GM21515 (cell line): ENCODE data around the gene ATXN7.

Experiments
- ATAC-seq: cut with Tn5 transposase; IDR thresholded peaks from one replicate; pipeline ENCODE4 v1.9.1; 2021; ENCODE audit not compliant: unreplicated experiment

The ATXN7 gene

GRCh38 chr3:63933459-63933858, 69.8 kb downstream of the ATXN7 start:
- ATAC-seq = peak; percentile 55

- ATAC-seq = no peak
Observed at GRCh38 chr3:63934041-63934866, 70.6 kb downstream of the ATXN7 start.

DNA sequence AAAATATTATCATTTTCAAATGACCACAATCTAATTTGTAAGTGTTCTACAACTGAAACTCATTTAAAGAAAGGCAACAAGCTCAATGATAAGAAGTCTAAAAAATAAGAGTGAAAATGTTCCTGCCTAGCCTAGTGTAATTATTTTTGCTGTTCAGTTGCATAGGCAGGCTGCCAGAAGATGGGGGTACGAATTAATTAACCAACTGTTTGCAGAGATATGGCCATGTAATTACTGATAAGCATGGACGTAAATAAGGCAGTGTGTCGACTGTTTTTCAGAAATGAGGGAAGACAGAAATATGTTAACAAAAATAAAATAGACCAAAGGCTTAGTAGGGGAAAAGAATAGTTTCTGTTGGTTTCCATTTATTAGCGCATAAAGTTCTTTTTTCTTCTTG, 73.3 kb downstream of the ATXN7 start:
- ATAC-seq = no peak

DNA sequence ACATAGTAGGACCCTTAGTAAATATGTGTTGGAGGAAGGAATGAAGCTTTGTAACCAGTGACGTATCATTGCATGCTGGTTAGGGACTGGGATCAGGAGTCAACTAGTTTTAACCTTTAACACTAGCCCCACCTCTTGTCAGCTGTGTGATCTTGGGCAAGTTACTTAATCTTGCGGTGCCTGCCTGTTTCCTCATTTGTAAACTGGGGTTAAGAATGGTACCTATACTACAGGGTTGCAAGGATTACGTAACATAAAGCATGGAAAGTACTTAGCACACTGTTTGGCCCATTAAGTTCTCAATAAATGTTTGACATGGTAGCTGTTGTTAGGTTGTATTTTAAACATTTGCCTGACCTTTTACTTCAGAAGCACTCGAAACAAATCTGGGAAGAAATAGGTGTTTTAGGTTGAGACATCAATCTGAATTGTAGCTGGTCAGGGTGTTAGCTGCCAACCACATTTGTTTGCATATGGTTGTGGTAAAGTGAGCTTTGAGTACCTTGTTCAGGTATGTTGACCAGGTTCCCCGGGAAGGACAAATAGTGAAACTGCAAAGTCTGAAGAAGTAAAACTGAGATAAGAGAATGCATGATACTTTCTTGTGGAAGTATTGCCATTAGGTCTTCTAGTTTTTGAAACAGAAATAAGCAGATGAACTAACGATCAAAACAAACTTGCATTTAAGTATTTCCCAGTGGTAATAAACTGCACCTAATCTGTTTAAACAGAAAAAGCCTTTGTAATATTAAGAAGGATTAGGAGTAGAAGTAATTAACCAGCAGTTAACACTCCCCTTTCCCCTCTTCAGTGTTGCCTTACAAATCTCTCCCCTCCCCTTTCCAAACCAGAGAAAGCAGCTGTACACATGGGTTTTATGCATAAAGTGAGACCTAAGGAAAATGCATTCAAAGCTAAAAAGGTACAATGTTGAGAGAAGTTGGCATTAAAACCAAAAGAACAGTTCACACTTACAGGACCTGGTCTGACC, 74.3 kb downstream of the ATXN7 start:
- peak; percentile 56 for ATAC-seq

GRCh38 chr3:63940389-63940757, 76.7 kb downstream of the ATXN7 start:
- ATAC-seq = no peak

DNA sequence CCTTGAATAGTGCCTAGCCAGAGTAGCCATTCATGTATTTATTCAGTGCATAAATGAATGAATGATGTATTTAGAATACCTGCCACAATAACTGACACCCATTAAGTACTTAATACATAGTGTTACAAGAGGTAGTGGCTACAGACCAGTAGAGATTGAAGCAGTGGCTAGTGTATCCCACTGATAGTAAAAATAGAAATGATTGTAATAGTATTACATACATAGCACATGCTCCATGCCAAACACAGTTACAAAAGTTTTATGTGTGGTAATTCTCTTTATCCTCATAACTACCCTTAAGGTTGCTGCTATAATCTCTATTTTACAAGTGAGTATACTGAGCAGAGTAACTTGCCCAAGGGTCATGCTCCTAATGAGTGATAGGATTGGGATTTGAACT, 78.9 kb downstream of the ATXN7 start:
- ATAC-seq = no peak

DNA sequence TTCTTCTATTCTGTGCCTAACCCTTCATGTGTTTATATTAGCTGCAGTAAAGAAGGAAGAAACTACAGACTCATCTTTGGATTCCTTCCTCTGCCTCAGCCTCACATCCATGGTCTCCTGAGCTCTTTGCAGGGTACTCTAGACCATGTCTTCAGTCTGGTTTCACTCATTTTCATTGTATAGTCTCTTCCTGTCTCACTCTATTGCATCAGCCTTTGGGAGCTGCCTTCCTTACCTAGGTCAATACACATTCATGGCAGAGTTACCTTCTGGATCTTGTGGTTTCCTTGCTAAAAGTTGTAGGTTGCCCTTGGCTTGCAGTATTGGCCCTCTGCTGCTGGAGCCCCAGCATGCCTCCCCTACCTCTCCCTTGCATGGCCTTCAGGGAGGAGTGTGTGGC, 80.0 kb downstream of the ATXN7 start:
- no peak for ATAC-seq

GRCh38 chr3:63945558-63946096, 82.0 kb downstream of the ATXN7 start:
- ATAC-seq = no peak

GRCh38 chr3:63946753-63947152, 83.1 kb downstream of the ATXN7 start:
- ATAC-seq = no peak

GRCh38 chr3:63947594-63947993, 83.9 kb downstream of the ATXN7 start:
- no peak for ATAC-seq

GRCh38 chr3:63949005-63949404, 85.3 kb downstream of the ATXN7 start:
- ATAC-seq = no peak

- ATAC-seq = no peak
Observed at GRCh38 chr3:63950698-63951097, 87.0 kb downstream of the ATXN7 start.

- peak; percentile 45 for ATAC-seq
Observed at GRCh38 chr3:63951492-63952247, 88.0 kb downstream of the ATXN7 start.

- ATAC-seq = no peak
Observed at GRCh38 chr3:63952248-63952594, 88.6 kb downstream of the ATXN7 start.

DNA sequence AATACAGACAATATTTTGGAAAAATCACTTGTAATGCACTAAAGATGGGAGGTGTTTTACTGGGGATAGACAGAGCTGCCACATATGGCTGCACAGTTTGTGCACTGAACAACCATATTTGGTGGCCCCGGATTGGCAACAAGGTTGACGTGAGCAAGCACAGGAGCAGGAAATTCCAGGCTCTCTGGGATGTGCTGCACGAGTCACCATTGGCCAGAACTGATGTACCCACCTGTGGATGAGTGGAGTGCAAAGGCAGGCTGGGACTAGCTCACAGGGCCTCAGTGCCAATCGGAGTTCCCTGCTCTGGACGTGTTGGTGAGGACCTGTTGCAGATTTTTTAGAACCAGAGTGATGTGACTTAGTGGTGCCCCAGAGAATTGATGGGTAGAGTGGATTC, 90.5 kb downstream of the ATXN7 start:
- ATAC-seq = no peak

DNA sequence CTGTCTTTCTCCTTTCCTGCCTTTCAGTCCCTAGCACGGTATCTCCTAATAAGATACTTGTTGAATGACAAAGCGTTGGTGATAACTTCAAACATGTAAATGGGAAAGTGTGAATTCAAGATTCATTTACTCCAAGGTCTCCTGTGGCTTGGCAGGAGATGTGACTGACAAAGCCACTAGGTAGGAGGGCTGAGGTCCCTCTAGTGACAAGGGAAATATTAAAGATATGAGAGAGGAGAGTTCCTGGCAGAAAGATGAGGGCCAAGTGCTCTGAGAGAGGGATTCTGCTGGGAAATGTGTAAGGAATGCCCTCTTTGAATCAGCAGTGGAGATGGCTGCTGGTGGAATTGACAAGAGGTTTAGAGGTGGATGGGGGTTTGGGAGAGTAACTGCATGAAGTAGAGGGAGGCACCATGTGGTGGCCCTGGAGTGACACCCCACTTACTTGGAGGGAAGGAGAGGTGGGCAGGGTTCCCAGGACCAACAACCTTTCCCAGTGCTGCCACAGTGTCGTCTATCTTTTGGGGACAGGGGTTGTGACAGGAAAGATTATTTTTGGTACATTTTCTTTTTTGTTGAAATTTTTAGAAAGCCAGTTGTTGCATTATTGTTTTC, 91.5 kb downstream of the ATXN7 start:
- ATAC-seq = no peak

DNA sequence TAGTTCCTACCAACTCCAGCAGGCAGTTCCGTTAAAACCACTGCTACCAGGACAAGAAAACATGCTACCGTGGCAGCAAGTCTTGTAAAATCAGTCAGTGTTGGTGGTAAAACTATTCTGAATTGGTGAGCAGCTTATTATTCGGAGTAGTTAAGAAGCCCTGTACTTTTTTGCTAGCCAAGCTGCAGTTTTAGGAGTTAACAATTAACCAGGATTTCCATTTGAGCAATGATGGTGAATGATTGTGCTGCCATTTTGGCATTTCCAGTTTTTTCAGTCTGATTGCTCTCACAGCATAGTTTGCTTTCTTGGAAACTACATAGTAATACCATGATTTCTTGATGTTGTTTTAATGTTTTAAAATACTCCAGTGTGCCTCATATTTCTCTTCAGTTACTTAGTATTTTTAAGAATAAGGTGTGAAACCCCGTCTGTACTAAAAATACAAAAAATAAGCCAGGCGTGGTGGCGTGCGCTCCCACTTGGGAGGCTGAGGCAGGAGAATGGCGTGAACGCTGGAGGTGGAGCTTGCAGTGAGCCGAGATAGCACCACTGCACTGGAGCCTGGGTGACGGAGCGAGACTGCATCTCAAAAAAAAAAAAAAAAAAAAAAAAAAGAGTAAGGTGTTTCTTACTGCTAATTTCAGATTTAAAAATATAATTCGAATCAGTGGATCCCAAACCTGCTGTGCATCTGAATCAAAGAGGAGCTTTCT, 92.3 kb downstream of the ATXN7 start:
- ATAC-seq = no peak

DNA sequence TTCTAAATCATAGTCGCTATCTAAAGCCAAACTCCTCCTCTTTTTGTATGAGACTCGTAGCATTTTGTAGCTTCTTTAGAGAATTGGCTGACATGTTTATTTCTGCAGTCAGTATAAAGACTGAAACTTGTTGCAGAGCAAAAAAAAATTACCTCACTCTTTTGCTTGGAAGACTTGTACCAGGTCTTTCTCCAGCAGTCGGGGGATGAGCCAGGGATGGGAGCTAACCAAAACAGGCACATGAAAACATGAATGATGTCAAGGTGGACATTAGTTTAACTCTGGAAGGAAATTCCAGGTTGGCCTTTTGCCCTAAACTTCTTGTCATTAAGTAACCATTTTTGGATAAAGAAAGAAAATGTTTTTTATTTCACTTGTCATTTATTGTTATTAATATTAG, 95.5 kb downstream of the ATXN7 start:
- no peak for ATAC-seq

- ATAC-seq = no peak
Observed at GRCh38 chr3:63960048-63960711, 96.5 kb downstream of the ATXN7 start.
